Measurements from ENCODE around the gene ZNHIT2.

Gene ZNHIT2

GRCh38 chr11:65095427-65095826 is 22.1 kb downstream of the ZNHIT2 start:
- no peaks in the 10 kb centered on the region for H3K27me3 ChIP-seq (replicated peaks; ENCODE audit: control insufficient read depth, insufficient read depth, low read length)
- peaks cover 5% of the 10 kb centered on the region for H3K36me3 ChIP-seq (ENCODE audit: control insufficient read depth, insufficient read depth, low read length)
- no peak for DNase-seq (ENCODE audit: extremely low read depth, insufficient read length)
- TF ChIP-seq, protein P1, sequence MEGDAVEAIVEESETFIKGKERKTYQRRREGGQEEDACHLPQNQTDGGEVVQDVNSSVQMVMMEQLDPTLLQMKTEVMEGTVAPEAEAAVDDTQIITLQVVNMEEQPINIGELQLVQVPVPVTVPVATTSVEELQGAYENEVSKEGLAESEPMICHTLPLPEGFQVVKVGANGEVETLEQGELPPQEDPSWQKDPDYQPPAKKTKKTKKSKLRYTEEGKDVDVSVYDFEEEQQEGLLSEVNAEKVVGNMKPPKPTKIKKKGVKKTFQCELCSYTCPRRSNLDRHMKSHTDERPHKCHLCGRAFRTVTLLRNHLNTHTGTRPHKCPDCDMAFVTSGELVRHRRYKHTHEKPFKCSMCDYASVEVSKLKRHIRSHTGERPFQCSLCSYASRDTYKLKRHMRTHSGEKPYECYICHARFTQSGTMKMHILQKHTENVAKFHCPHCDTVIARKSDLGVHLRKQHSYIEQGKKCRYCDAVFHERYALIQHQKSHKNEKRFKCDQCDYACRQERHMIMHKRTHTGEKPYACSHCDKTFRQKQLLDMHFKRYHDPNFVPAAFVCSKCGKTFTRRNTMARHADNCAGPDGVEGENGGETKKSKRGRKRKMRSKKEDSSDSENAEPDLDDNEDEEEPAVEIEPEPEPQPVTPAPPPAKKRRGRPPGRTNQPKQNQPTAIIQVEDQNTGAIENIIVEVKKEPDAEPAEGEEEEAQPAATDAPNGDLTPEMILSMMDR (IDR thresholded peaks at IDR 0.05; ENCODE audit: insufficient read depth, low read length, poor library complexity, severe bottlenecking), result no peak
- H3K4me3 ChIP-seq (replicated peaks; ENCODE audit: low read depth, low read length), result no peak overlapping the region; the same call in 1 of the 2 replicates

DNA sequence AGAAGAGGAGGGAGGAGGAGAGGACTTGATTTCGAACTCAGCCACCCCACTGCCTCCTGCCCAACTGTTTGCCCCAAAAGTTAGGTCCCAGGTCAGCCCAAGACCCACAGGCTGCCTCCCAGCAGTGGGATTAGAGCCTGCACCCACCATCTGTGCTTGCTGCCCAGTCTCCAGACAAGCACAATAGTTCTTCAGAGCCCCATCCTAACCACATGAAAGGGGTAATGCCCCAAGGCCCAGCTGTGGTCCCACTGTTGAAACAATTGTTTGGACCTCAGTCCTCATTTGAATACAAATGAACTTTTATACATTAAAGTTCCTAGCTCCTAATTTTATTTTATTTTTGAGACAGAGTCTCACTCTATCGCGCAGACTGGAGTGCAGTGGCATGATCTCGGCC is 26.9 kb downstream of the ZNHIT2 start:
- DNase-seq (ENCODE audit: extremely low read depth, insufficient read length), result no peak
- TF ChIP-seq, protein P1 (IDR thresholded peaks at IDR 0.05; ENCODE audit: insufficient read depth, low read length, poor library complexity, severe bottlenecking), result no peak
- no peaks in the 10 kb centered on the region for H3K27me3 ChIP-seq (replicated peaks; ENCODE audit: control insufficient read depth, insufficient read depth, low read length)

GRCh38 chr11:65089621-65090020 is 27.9 kb downstream of the ZNHIT2 start:
- DNase-seq (ENCODE audit: extremely low read depth, insufficient read length), result no peak
- Histone ChIP-seq H3K36me3 (ENCODE audit: control insufficient read depth, insufficient read depth, low read length) (peaks cover 26% of the 10 kb centered on the region), H3K27me3 (replicated peaks; ENCODE audit: control insufficient read depth, insufficient read depth, low read length) (no peaks in the 10 kb centered on the region), H3K4me3 (replicated peaks; ENCODE audit: low read depth, low read length) (no peak overlapping the region)
- TF ChIP-seq, protein P1 (IDR thresholded peaks at IDR 0.05; ENCODE audit: insufficient read depth, low read length, poor library complexity, severe bottlenecking), result no peak

More for the DNA sequence above, 26.9 kb downstream of the ZNHIT2 start:
- no peak overlapping the region for H3K4me3 ChIP-seq (replicated peaks; ENCODE audit: low read depth, low read length)
- peaks cover 26% of the 10 kb centered on the region for H3K36me3 ChIP-seq (ENCODE audit: control insufficient read depth, insufficient read depth, low read length)

- no peak overlapping the region for H3K4me3 ChIP-seq (replicated peaks; ENCODE audit: low read depth, low read length)
- peaks cover 26% of the 10 kb centered on the region for H3K36me3 ChIP-seq (ENCODE audit: control insufficient read depth, insufficient read depth, low read length)
- TF ChIP-seq, protein P1 (IDR thresholded peaks at IDR 0.05; ENCODE audit: insufficient read depth, low read length, poor library complexity, severe bottlenecking), result no peak
- H3K27me3 ChIP-seq (replicated peaks; ENCODE audit: control insufficient read depth, insufficient read depth, low read length), result no peaks in the 10 kb centered on the region
- no peak for DNase-seq (ENCODE audit: extremely low read depth, insufficient read length)
These were observed 29.7 kb downstream of the ZNHIT2 start for GRCh38 chr11:65087827-65088226.

- Histone ChIP-seq H3K4me3 (replicated peaks; ENCODE audit: low read depth, low read length) (no peak overlapping the region), H3K27me3 (replicated peaks; ENCODE audit: control insufficient read depth, insufficient read depth, low read length) (no peaks in the 10 kb centered on the region), H3K36me3 (ENCODE audit: control insufficient read depth, insufficient read depth, low read length) (peaks cover 26% of the 10 kb centered on the region)
- TF ChIP-seq, protein P1 (IDR thresholded peaks at IDR 0.05; ENCODE audit: insufficient read depth, low read length, poor library complexity, severe bottlenecking), result no peak
- no peak for DNase-seq (ENCODE audit: extremely low read depth, insufficient read length)
These were observed 30.3 kb downstream of the ZNHIT2 start for GRCh38 chr11:65087216-65087615.

- peaks cover 26% of the 10 kb centered on the region for H3K36me3 ChIP-seq (ENCODE audit: control insufficient read depth, insufficient read depth, low read length)
- TF ChIP-seq, protein P1 (IDR thresholded peaks at IDR 0.05; ENCODE audit: insufficient read depth, low read length, poor library complexity, severe bottlenecking), result no peak
These were observed 30.7 kb downstream of the ZNHIT2 start for GRCh38 chr11:65086809-65087208.

More at GRCh38 chr11:65086809-65087208, 30.7 kb downstream of the ZNHIT2 start:
- Histone ChIP-seq H3K27me3 (replicated peaks; ENCODE audit: control insufficient read depth, insufficient read depth, low read length) (no peaks in the 10 kb centered on the region), H3K4me3 (replicated peaks; ENCODE audit: low read depth, low read length) (no peak overlapping the region)
- no peak for DNase-seq (ENCODE audit: extremely low read depth, insufficient read length)
